GM18909 (cell line): ENCODE results near the gene SMARCD2.
"Not testable (repeated sequence)": the region's sequence is repeated elsewhere in the genome, so short reads cannot be mapped to it uniquely, and the experiment has no call there.

ENCODE experiments used
- ATAC-seq: cut with Tn5 transposase; IDR thresholded peaks from one replicate; pipeline ENCODE4 v1.9.1; 2021; ENCODE audit warnings: mild to moderate bottlenecking; ENCODE audit not compliant: unreplicated experiment, poor library complexity

SMARCD2 gene

GRCh38 chr17:63842540-63843386, at the start of gene SMARCD2:
Gene SMARCD2, minus strand, starts transcription at chr17:63842685. Its CDS starts 11 bp downstream, at chr17:63842674.
- peak; percentile 75 for ATAC-seq

GRCh38 chr17:63889026-63889848, 46.8 kb upstream of the SMARCD2 start:
- ATAC-seq: not testable (repeated sequence)

GRCh38 chr17:63885119-63885518, 42.6 kb upstream of the SMARCD2 start:
- ATAC-seq: not testable (repeated sequence)

- not testable (repeated sequence) for ATAC-seq
Observed at GRCh38 chr17:63882626-63883126, 40.2 kb upstream of the SMARCD2 start.

- ATAC-seq: no peak
Observed at GRCh38 chr17:63881935-63882601, 39.6 kb upstream of the SMARCD2 start, which contains the start of gene GH2. Gene GH2, minus strand, starts transcription at chr17:63881944. Its CDS starts 143 bp downstream, at chr17:63881801.

GRCh38 chr17:63881337-63881736, 38.9 kb upstream of the SMARCD2 start:
- ATAC-seq: not testable (repeated sequence)

GRCh38 chr17:63880706-63881105, 38.2 kb upstream of the SMARCD2 start:
- no peak for ATAC-seq

- ATAC-seq: not testable (repeated sequence)
Observed at GRCh38 chr17:63878413-63878812, 35.9 kb upstream of the SMARCD2 start.

- not testable (repeated sequence) for ATAC-seq
Observed at GRCh38 chr17:63874693-63875092, 32.2 kb upstream of the SMARCD2 start.

GRCh38 chr17:63874061-63874626, 31.7 kb upstream of the SMARCD2 start:
- ATAC-seq: not testable (repeated sequence)

GRCh38 chr17:63873577-63873976, 31.1 kb upstream of the SMARCD2 start, which contains the start of gene CSH2:
Gene CSH2, minus strand, starts transcription at chr17:63873677. Its CDS starts 63 bp downstream, at chr17:63873614.
- not testable (repeated sequence) for ATAC-seq

GRCh38 chr17:63871646-63872365, 29.3 kb upstream of the SMARCD2 start:
- not testable (repeated sequence) for ATAC-seq

- not testable (repeated sequence) for ATAC-seq
Observed at GRCh38 chr17:63870292-63870665, 27.8 kb upstream of the SMARCD2 start.

- not testable (repeated sequence) for ATAC-seq
Observed at GRCh38 chr17:63869491-63870291, 27.2 kb upstream of the SMARCD2 start.

GRCh38 chr17:63866625-63867024, 24.1 kb upstream of the SMARCD2 start:
- ATAC-seq: not testable (repeated sequence)

GRCh38 chr17:63859257-63859656, 16.8 kb upstream of the SMARCD2 start:
- no peak for ATAC-seq

- not testable (repeated sequence) for ATAC-seq
Observed at GRCh38 chr17:63856425-63856824, 13.9 kb upstream of the SMARCD2 start.

- ATAC-seq: no peak
Observed at GRCh38 chr17:63855185-63855584, 12.7 kb upstream of the SMARCD2 start.
